Body of pancreas (tissue), 4 donors: ENCODE measurements around the gene PIERCE2. TPM values are rescaled to one million over a fixed set of nuclear protein-coding genes. Genes with fewer than 3 reads are reported as not detected.

Experiments
- ATAC-seq: fragments of 150-250 bp; one replicate; pipeline ENCODE4 v1.9.1; 2016
- DNase-seq, 4 donors: peaks; one replicate each; pipeline ENCODE4 v3.0.0-alpha.2; 2019
- H3K27ac ChIP-seq, 4 donors: fragments of 200-600 bp; sonication (generic); 1 replicate in 3 of 4; 2 replicates in 1 of 4; pipeline versions ENCODE4 v1.5.1 to v1.6.1; 2016 to 2019; ENCODE audit warnings: mild to moderate bottlenecking in 1 of 4, mixed read lengths in 1 of 4, moderate library complexity in 1 of 4
- H3K27me3 ChIP-seq, 2 donors: fragments of 200-600 bp; sonication (generic); one replicate each; pipeline ENCODE4 v1.6.0; 2016; ENCODE audit warnings: mild to moderate bottlenecking in 1 of 2
- H3K36me3 ChIP-seq, 2 donors: fragments of 200-600 bp; sonication (generic); replicated peaks in 1 of 2; 2 replicates each; pipeline ENCODE4 v1.5.1; 2016; ENCODE audit warnings: low read depth in 2 of 2; ENCODE audit not compliant: insufficient read depth in 1 of 2
- H3K4me1 ChIP-seq: fragments of 200-600 bp; sonication (generic); one replicate; pipeline ENCODE4 v1.6.0; 2016
- H3K4me3 ChIP-seq, 2 donors: fragments of 200-600 bp; sonication (generic); 1 replicate in 1 of 2; 2 replicates in 1 of 2; pipeline ENCODE4 v1.5.1; 2016 to 2019
- H3K9me3 ChIP-seq, 3 donors: fragments of 200-600 bp; sonication (generic); 1 replicate in 2 of 3; 2 replicates in 1 of 3; pipeline ENCODE4 v1.5.1; 2016
- CTCF ChIP-seq, 7 experiments: fragments of 450-650 bp in 4 of 7; fragments of 200-600 bp in 3 of 7; sonication (generic) in 3 of 7; IDR thresholded peaks; one replicate each; pipeline ENCODE4 v1.5.1; 2016 to 2019; ENCODE audit warnings: antibody characterized with exemption in 7 of 7
- POLR2A ChIP-seq, 3 donors: fragments of 450-650 bp; IDR thresholded peaks; one replicate each; pipeline ENCODE4 v1.6.1; 2016; ENCODE audit warnings: antibody characterized with exemption in 3 of 3, mild to moderate bottlenecking in 2 of 3
- WGBS, 2 donors: methylation state at CpG; one replicate each; pipeline ENCODE4 v1.1.5; 2017; 5-methylcytosine and 5-hydroxymethylcytosine counted together
- intact Hi-C: fragments of 100-400 bp; cut with DNase I; formaldehyde crosslinking; loops from one replicate; pipeline ENCODE4 v1.15.1; 2023
- total RNA-seq, 2 donors: library from RNA; depleted of rRNA; stranded (reverse); fragments of >200 nt; gene quantifications; one replicate each; pipeline ENCODE4 v1.1.0, GENCODE V29; 2016

PIERCE2 gene, protein sequence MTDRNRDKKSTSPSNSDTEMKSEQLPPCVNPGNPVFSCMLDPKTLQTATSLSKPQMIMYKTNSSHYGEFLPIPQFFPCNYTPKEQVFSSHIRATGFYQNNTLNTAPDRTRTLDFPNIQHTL
- total RNA-seq: 1 to 10 TPM; 2.0 to 2.1 TPM

- TF ChIP-seq CTCF (IDR thresholded peaks at IDR 0.05) (peak; percentile 81 to 99 (median 95)), POLR2A (IDR thresholded peaks at IDR 0.05) (peak; percentile 97 to 99 (median 98))
- peak; percentile 94 to 95 (median 94) for DNase-seq
- 0% methylated on average over 34 to 70 of the region's 70 CpGs for WGBS, 2 donors
- no peaks in the 10 kb centered on the region for H3K9me3 ChIP-seq
- intact Hi-C loops: no loop called here
- peak within 1 kb of the TSS; percentile 92 to 99 (median 92) for H3K27ac ChIP-seq
- peak; percentile 97 for ATAC-seq
- H3K36me3 ChIP-seq: no peaks in the 10 kb centered on the region
- peaks cover 42% of the 10 kb centered on the region for H3K4me1 ChIP-seq
- no peaks in the 10 kb centered on the region for H3K27me3 ChIP-seq
- peak within 1 kb of the TSS; percentile 53 to 81 for H3K4me3 ChIP-seq
These were observed at the start of gene PIERCE2, which contains the start of gene CCPG1 for GRCh38 chr15:55408012-55408928. TSS of gene PIERCE2 (plus strand) at chr15:55408495. CDS start at chr15:55408769, 274 bp downstream. TSS of gene CCPG1 (minus strand) at chr15:55408359. CDS start at chr15:55389424, 18,935 bp downstream.

GRCh38 chr15:55360256-55360655 is 48.0 kb upstream of the PIERCE2 start:
- no peak for TF ChIP-seq CTCF (IDR thresholded peaks at IDR 0.05)
- TF ChIP-seq POLR2A (IDR thresholded peaks at IDR 0.05): no peak
- no peak for ATAC-seq
- intact Hi-C loops: no loop called here
- Histone ChIP-seq H3K27me3 (no peaks in the 10 kb centered on the region), H3K36me3 (peaks cover 3 to 8% of the 10 kb centered on the region in 2 donors), H3K9me3 (no peaks in the 10 kb centered on the region), H3K4me1 (no peaks in the 10 kb centered on the region), H3K4me3 (no peak overlapping the region), H3K27ac (no peak overlapping the region)
- 71 to 83% methylated on average over 6 of the region's 6 CpGs for WGBS, 2 donors
- no peak for DNase-seq

DNA sequence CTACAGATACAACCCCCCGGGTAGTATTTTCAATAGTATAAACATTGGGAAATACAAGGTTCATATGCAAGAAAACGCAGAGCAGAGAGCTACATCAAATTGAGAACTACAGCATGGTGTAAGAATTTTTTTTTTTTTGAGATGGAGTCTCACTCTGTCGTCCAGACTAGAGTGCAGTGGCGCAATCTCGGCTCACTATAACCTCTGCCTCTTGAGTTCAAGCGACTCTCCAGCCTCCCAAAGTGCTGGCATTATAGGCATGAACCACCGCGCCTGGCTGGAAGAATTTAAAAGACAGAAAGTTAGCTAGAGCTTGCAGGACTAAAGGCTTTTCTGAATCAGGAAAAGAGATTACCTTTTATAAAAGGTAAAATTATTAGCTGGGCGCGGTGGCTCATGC is 47.2 kb upstream of the PIERCE2 start:
- TF ChIP-seq CTCF (IDR thresholded peaks at IDR 0.05) (no peak), POLR2A (IDR thresholded peaks at IDR 0.05) (no peak)
- no peak overlapping the region for H3K4me3 ChIP-seq
- H3K9me3 ChIP-seq: no peaks in the 10 kb centered on the region
- DNase-seq (no peak), ATAC-seq (no peak)
- intact Hi-C loops: no loop called here
- no peaks in the 10 kb centered on the region for H3K4me1 ChIP-seq
- WGBS, 2 donors: 87 to 93% methylated on average over 10 of the region's 10 CpGs
- peaks cover 3 to 6% of the 10 kb centered on the region in 2 donors for H3K36me3 ChIP-seq
- H3K27ac ChIP-seq: no peak overlapping the region
- no peaks in the 10 kb centered on the region for H3K27me3 ChIP-seq

DNA sequence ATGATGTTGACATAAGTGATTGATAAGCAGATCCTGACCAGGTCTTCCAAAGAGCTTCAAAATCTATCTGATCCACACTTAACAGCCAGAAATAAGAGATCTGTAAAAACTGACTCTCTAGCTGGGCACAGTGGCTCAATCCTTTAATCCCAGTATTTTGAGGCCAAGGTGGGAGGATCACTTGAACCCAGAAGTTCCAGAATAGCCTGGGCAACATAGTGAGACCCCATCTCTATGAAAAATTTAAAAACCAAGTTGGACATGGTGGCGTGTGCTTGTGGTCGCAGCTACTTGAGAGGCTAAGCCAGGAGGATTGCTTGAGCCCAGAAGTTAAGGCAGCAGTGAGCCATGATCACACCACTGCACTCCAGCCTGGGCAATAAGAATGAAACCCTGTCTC is 45.7 kb upstream of the PIERCE2 start:
- no peak for TF ChIP-seq POLR2A (IDR thresholded peaks at IDR 0.05)
- WGBS, 2 donors: 95 to 100% methylated on average over 2 of the region's 2 CpGs
- Histone ChIP-seq H3K4me3 (no peak overlapping the region), H3K27me3 (no peaks in the 10 kb centered on the region), H3K36me3 (peaks cover 3 to 6% of the 10 kb centered on the region in 2 donors), H3K27ac (no peak overlapping the region), H3K9me3 (no peaks in the 10 kb centered on the region), H3K4me1 (no peaks in the 10 kb centered on the region)
- ATAC-seq (no peak), DNase-seq (no peak)
- intact Hi-C loops: no loop called here

DNA sequence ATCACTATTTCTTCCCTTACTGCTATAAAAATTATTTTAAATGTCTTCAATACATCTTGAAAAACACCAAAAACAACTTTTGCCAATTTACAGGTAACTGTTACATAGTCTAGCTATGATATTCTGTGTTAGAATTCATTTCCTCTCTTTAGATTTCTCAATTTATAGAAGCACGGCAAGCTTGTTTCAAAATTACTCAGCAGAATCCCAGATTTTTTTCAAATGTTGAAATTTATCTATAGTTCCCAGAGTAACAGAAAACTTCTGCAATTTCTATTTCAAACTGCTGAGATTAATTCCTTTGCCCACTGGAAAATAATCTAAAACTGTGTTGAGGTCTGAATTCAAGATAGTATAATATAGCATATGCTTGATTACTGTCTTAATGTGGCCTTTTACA is 41.3 kb upstream of the PIERCE2 start:
- 74 to 97% methylated on average over 1 of the region's 1 CpG for WGBS, 2 donors
- H3K27me3 ChIP-seq: no peaks in the 10 kb centered on the region
- no peaks in the 10 kb centered on the region for H3K9me3 ChIP-seq
- intact Hi-C loops: no loop called here
- ATAC-seq (no peak), DNase-seq (no peak)
- H3K36me3 ChIP-seq: peaks cover 3 to 10% of the 10 kb centered on the region in 2 donors
- no peaks in the 10 kb centered on the region for H3K4me1 ChIP-seq
- no peak overlapping the region for H3K4me3 ChIP-seq
- no peak overlapping the region for H3K27ac ChIP-seq
- TF ChIP-seq CTCF (IDR thresholded peaks at IDR 0.05): no peak
- no peak for TF ChIP-seq POLR2A (IDR thresholded peaks at IDR 0.05)
